Kidney (tissue), 14 donors: ENCODE results near the gene MS4A7. TPM values are rescaled to one million over a fixed set of nuclear protein-coding genes. Genes with fewer than 3 reads are reported as not detected.

Experiments
- DNase-seq, 5 donors: peaks; one replicate each; pipeline ENCODE4 v3.0.0-alpha.2; 2013 to 2020
- FAIRE-seq: peaks from 2 replicates; lab custom pipeline; 2012; peaks lifted over from hg19 to GRCh38; lab: Jason Lieb, UNC
- H3K27ac ChIP-seq, 2 donors: one replicate each; pipeline ENCODE4 v1.7.0; 2013; ENCODE audit warnings: low read depth in 2 of 2, low read length in 2 of 2, inconsistent platforms in 1 of 2
- H3K27me3 ChIP-seq: one replicate; pipeline ENCODE4 v1.7.1; 2013; ENCODE audit warnings: low read length, inconsistent platforms; ENCODE audit not compliant: control insufficient read depth, insufficient read depth
- H3K36me3 ChIP-seq, 3 donors: one replicate each; pipeline versions ENCODE4 v1.7.0 to v1.7.1; 2013; ENCODE audit warnings: low read length in 3 of 3, control low read depth in 1 of 3, inconsistent platforms in 1 of 3; ENCODE audit not compliant: insufficient read depth in 3 of 3, control insufficient read depth in 2 of 3
- H3K4me1 ChIP-seq, 3 donors: one replicate each; pipeline versions ENCODE4 v1.7.0 to v1.7.1; 2013; ENCODE audit warnings: low read length in 3 of 3, inconsistent platforms in 1 of 3, low read depth in 1 of 3; ENCODE audit not compliant: control insufficient read depth in 2 of 3, insufficient read depth in 2 of 3
- H3K4me3 ChIP-seq, 3 donors: one replicate each; pipeline versions ENCODE4 v1.7.0 to v1.8.1; 2013; ENCODE audit warnings: low read length in 3 of 3, control low read depth in 1 of 3, inconsistent platforms in 1 of 3
- H3K9ac ChIP-seq, 3 donors: one replicate each; pipeline versions ENCODE4 v1.7.0 to v1.7.1; 2013; ENCODE audit warnings: low read length in 3 of 3, control low read depth in 1 of 3, inconsistent platforms in 1 of 3
- H3K9me3 ChIP-seq, 3 donors: one replicate each; pipeline versions ENCODE4 v1.7.0 to v1.7.1; 2013; ENCODE audit warnings: low read length in 3 of 3, control low read depth in 1 of 3, inconsistent platforms in 1 of 3; ENCODE audit not compliant: control insufficient read depth in 2 of 3, insufficient read depth in 1 of 3
- CTCF ChIP-seq: IDR thresholded peaks from 3 replicates; pipeline ENCODE4 v1.5.1; 2012; ENCODE audit warnings: mild to moderate bottlenecking, moderate library complexity, borderline replicate concordance; ENCODE audit not compliant: insufficient read depth; ENCODE audit errors: extremely low read depth
- intact Hi-C: fragments of 100-400 bp; cut with DNase I; formaldehyde crosslinking; loops from one replicate; pipeline ENCODE4 v1.11.1; 2022
- polyA plus RNA-seq: library from polyadenylated mRNA; stranded (reverse); fragments of 350-450 nt; fragmentation: Illumina TruSeq; extraction: RNeasy Lipid Tissue Mini Kit (QIAGEN cat#74804); gene quantifications from one replicate; pipeline ENCODE4 v1.2.3, GENCODE V29; 2014; ENCODE audit warnings: low read depth, low replicate concordance; ENCODE audit not compliant: insufficient read depth
- total RNA-seq: library from RNA; stranded (reverse); fragmentation: NEBNext Ultra II Directional; extraction: Animal tissue kit (Norgen Biotek cat#: 25700); gene quantifications from one replicate; pipeline ENCODE4 v1.2.1, GENCODE V29; 2021
- donor health status: control.
- donor health status: control.
- donor health status: control.
- donor health status: control.
- donor health status: control.
- donor health status: DM: yes; HTN: yes; CAD: no.
- donor health status: Normal renal cell carcinoma (clear cell type).

Gene MS4A7
- total and polyA plus RNA-seq, 2 donors from 2014 or later, result 7.0 to 47.6 TPM

- no peak overlapping the region for H3K4me3 ChIP-seq
- no peaks in the 10 kb centered on the region for H3K9me3 ChIP-seq
- no peaks in the 10 kb centered on the region for H3K27me3 ChIP-seq
- no peak overlapping the region for H3K9ac ChIP-seq
- H3K27ac ChIP-seq, result no peak overlapping the region
- no peaks in the 10 kb centered on the region for H3K36me3 ChIP-seq
- FAIRE-seq (no peak), DNase-seq (no peak)
- no peaks in the 10 kb centered on the region for H3K4me1 ChIP-seq
- TF ChIP-seq CTCF, result no peak
- intact Hi-C loops, result no loop called here
These were observed 41.5 kb upstream of the MS4A7 start for GRCh38 chr11:60336767-60337391.

DNA sequence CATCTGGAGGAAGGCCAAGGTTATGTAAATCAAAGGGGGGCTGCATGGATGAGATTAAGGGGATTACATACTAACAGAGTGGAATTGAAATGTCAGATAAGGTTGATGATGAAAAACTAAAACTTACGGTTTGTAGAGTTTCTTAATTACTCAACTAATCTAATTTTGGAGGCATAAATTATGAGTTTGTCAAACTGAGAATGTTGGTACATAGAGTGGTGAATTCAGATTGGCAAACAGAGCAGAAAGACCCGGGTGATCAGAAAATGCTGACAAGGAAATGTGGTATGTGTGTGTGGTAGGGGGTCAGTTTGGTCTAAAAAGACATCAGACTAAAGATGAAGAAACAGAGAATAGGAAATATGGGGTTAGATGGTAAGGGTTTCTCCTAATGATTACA, 40.3 kb upstream of the MS4A7 start:
- Histone ChIP-seq H3K27me3 (no peaks in the 10 kb centered on the region), H3K27ac (no peak overlapping the region), H3K9ac (no peak overlapping the region), H3K4me1 (no peaks in the 10 kb centered on the region), H3K36me3 (no peaks in the 10 kb centered on the region), H3K9me3 (no peaks in the 10 kb centered on the region), H3K4me3 (no peak overlapping the region)
- no peak for TF ChIP-seq CTCF
- no peak for FAIRE-seq
- intact Hi-C loops, result no loop called here
- no peak for DNase-seq

DNA sequence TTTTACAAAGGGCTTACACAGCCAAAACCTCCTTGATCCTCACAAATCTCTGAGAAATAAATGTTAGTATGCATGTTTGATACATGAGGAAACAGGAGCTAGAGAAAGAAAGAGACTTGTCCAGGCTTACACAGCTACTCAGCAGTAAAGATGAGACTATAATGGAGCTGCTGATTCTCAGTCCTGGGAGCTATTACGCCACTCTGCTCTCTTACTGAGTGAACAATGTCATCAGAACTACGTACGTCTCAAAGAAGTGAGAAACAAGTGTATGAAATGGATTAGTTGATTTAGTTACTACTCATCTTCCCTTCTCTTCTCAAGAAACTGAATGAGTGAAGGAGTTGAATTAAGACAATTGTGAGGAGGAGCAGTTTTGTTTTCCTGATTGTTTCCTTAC, 39.0 kb upstream of the MS4A7 start:
- H3K9me3 ChIP-seq, result no peaks in the 10 kb centered on the region
- TF ChIP-seq CTCF, result no peak
- H3K9ac ChIP-seq, result no peak overlapping the region
- FAIRE-seq (no peak), DNase-seq (no peak)
- intact Hi-C loops, result no loop called here
- no peaks in the 10 kb centered on the region for H3K36me3 ChIP-seq
- H3K27me3 ChIP-seq, result no peaks in the 10 kb centered on the region
- no peak overlapping the region for H3K27ac ChIP-seq
- no peaks in the 10 kb centered on the region for H3K4me1 ChIP-seq
- no peak overlapping the region for H3K4me3 ChIP-seq

GRCh38 chr11:60343094-60343704, 35.1 kb upstream of the MS4A7 start:
- no peak for FAIRE-seq
- H3K27me3 ChIP-seq, result no peaks in the 10 kb centered on the region
- no peaks in the 10 kb centered on the region for H3K9me3 ChIP-seq
- H3K9ac ChIP-seq, result no peak overlapping the region
- no peak overlapping the region for H3K4me3 ChIP-seq
- intact Hi-C loops, result no loop called here
- no peaks in the 10 kb centered on the region for H3K4me1 ChIP-seq
- no peaks in the 10 kb centered on the region for H3K36me3 ChIP-seq
- no peak for DNase-seq
- H3K27ac ChIP-seq, result no peak overlapping the region
- peak; percentile 41 for TF ChIP-seq CTCF
